ENCODE data around the gene LMO1.

Gene LMO1

DNA sequence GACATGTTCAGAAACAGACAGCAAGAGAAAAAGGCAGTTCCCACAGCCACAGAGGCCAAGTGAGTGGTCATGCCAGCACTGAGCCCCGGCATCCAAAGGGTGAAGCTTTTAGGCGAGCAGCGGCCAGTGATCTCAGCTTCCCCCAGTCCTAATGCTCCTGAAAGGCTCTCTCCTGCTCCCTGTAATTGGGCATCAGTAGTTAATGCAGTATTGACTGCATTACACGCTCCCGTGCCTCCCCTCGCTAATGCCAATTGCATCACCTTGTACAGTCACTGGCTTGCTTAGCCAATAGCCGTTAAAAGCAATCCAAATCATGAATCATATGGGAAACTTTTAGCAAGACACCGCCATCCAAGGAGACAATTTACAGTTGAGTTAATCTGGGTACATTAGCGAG is 4.9 kb downstream of the LMO1 start:
- no peak overlapping the region for H3K4me3 ChIP-seq (ENCODE audit: low read length)
- no peak for TF ChIP-seq CTCF (conservative IDR thresholded peaks at IDR 0.05; ENCODE audit: low read depth, low read length)
- peak; percentile 85 for DNase-seq (ENCODE audit: low read depth)

GRCh38 chr11:8258289-8258688 is 5.4 kb downstream of the LMO1 start:
- no peak for DNase-seq (ENCODE audit: low read depth)
- no peak overlapping the region for H3K4me3 ChIP-seq (ENCODE audit: low read length)
- TF ChIP-seq CTCF (conservative IDR thresholded peaks at IDR 0.05; ENCODE audit: low read depth, low read length) = no peak

GRCh38 chr11:8257003-8257664 is 6.5 kb downstream of the LMO1 start:
- TF ChIP-seq CTCF (conservative IDR thresholded peaks at IDR 0.05; ENCODE audit: low read depth, low read length) = no peak
- no peak for DNase-seq (ENCODE audit: low read depth)
- H3K4me3 ChIP-seq (ENCODE audit: low read length) = no peak overlapping the region

GRCh38 chr11:8256271-8257002 is 7.2 kb downstream of the LMO1 start:
- no peak overlapping the region for H3K4me3 ChIP-seq (ENCODE audit: low read length)
- TF ChIP-seq CTCF (conservative IDR thresholded peaks at IDR 0.05; ENCODE audit: low read depth, low read length) = no peak
- no peak for DNase-seq (ENCODE audit: low read depth)

- TF ChIP-seq CTCF (conservative IDR thresholded peaks at IDR 0.05; ENCODE audit: low read depth, low read length) = no peak
- DNase-seq (ENCODE audit: low read depth) = no peak
- H3K4me3 ChIP-seq (ENCODE audit: low read length) = no peak overlapping the region
Observed at GRCh38 chr11:8253566-8253965, 10.1 kb downstream of the LMO1 start.

DNA sequence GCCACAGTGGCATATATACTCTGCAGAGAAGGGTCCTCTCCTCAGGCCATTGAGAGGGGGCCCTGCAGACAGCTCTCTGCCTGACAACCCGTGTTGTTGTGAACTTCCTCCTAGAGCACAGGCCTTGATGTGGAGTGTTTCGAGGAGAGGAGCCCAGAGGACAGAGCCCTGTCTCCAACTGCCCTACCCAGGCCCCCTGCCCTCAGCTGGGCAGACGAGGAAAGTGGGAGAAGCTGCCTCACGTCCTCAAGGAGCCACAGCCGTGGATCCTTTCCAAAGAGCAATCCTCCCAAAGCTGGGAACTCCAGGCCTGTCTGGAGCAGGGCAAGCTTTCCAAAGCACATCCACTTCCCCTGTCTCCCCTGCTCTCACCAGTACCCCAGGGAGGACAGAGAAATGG is 10.7 kb downstream of the LMO1 start:
- no peak for TF ChIP-seq CTCF (conservative IDR thresholded peaks at IDR 0.05; ENCODE audit: low read depth, low read length)
- no peak for DNase-seq (ENCODE audit: low read depth)
- H3K4me3 ChIP-seq (ENCODE audit: low read length) = no peak overlapping the region

- DNase-seq (ENCODE audit: low read depth) = no peak
- no peak for TF ChIP-seq CTCF (conservative IDR thresholded peaks at IDR 0.05; ENCODE audit: low read depth, low read length)
- H3K4me3 ChIP-seq (ENCODE audit: low read length) = no peak overlapping the region
Observed at GRCh38 chr11:8252388-8252787, 11.3 kb downstream of the LMO1 start.
